HepG2 (cell line): ENCODE measurements around the gene ADAMTS17. TPM values are rescaled to one million over a fixed set of nuclear protein-coding genes. Genes with fewer than 3 reads are reported as not detected.

ENCODE experiments used
- CREB1 ChIP-seq, 2 experiments: fragments of 450-650 bp in 1 of 2; IDR thresholded peaks; 2 replicates each; pipeline ENCODE4 v1.6.1; 2016 to 2017; ENCODE audit warnings: control low read depth in 1 of 2, mild to moderate bottlenecking in 1 of 2, missing compliant biosample characterization in 1 of 2, missing genetic modification characterization in 1 of 2
- HIC2 ChIP-seq: sonication (generic); formaldehyde crosslinking; IDR thresholded peaks from 2 replicates; pipeline ENCODE4 v1.9.0; 2022; ENCODE audit warnings: low read depth, missing genetic modification reagents
- NFKB2 ChIP-seq: sonication (generic); formaldehyde crosslinking; IDR thresholded peaks from 2 replicates; pipeline ENCODE4 v1.4.0; 2020; ENCODE audit warnings: missing genetic modification reagents, borderline replicate concordance
- RARG ChIP-seq: sonication (generic); formaldehyde crosslinking; IDR thresholded peaks from 2 replicates; pipeline ENCODE4 v1.4.0; 2020; ENCODE audit warnings: low read depth, mild to moderate bottlenecking, missing genetic modification reagents
- REST ChIP-seq, 2 experiments: IDR thresholded peaks; 2 replicates each; pipeline ENCODE4 v1.6.1; 2011 to 2012; ENCODE audit warnings: low read length in 2 of 2, borderline replicate concordance in 1 of 2, low read depth in 1 of 2, mild to moderate bottlenecking in 1 of 2, moderate library complexity in 1 of 2
- RNF2 ChIP-seq: fragments of 450-650 bp; conservative IDR thresholded peaks from 2 replicates; pipeline ENCODE4 v1.6.1; 2016; ENCODE audit warnings: low read depth
- RXRB ChIP-seq: IDR thresholded peaks from 2 replicates; pipeline ENCODE4 v1.6.1; 2016; ENCODE audit warnings: borderline replicate concordance, missing genetic modification reagents, missing compliant biosample characterization
- STAG1 ChIP-seq: sonication (generic); formaldehyde crosslinking; IDR thresholded peaks from 2 replicates; pipeline ENCODE4 v1.4.0; 2020; ENCODE audit warnings: missing genetic modification reagents
- TBX2 ChIP-seq: sonication (generic); formaldehyde crosslinking; IDR thresholded peaks from 2 replicates; pipeline ENCODE4 v1.5.0; 2020; ENCODE audit warnings: missing genetic modification reagents, mild to moderate bottlenecking, borderline replicate concordance
- ZFP91 ChIP-seq: sonication (generic); formaldehyde crosslinking; IDR thresholded peaks from 2 replicates; pipeline ENCODE4 v1.9.0; 2022; ENCODE audit warnings: missing genetic modification reagents, mild to moderate bottlenecking, borderline replicate concordance
- ZNF230 ChIP-seq: sonication (generic); formaldehyde crosslinking; IDR thresholded peaks from 2 replicates; pipeline ENCODE4 v1.4.0; 2020; ENCODE audit warnings: mild to moderate bottlenecking, missing genetic modification reagents
- ZNF331 ChIP-seq: sonication (generic); formaldehyde crosslinking; IDR thresholded peaks from 2 replicates; pipeline ENCODE4 v1.4.0; 2020; ENCODE audit warnings: missing genetic modification reagents
- ZNF34 ChIP-seq: sonication (generic); formaldehyde crosslinking; IDR thresholded peaks from 2 replicates; pipeline ENCODE4 v1.4.0; 2020; ENCODE audit warnings: mild to moderate bottlenecking, missing genetic modification reagents, borderline replicate concordance
- ZNF574 ChIP-seq: sonication (generic); formaldehyde crosslinking; IDR thresholded peaks from 2 replicates; pipeline ENCODE4 v1.4.0; 2020; ENCODE audit warnings: missing genetic modification reagents
- ZNF598 ChIP-seq: sonication (generic); formaldehyde crosslinking; IDR thresholded peaks from 2 replicates; pipeline ENCODE4 v1.5.1; 2020; ENCODE audit warnings: mild to moderate bottlenecking, missing genetic modification reagents, borderline replicate concordance
- ZNF616 ChIP-seq: sonication (generic); formaldehyde crosslinking; IDR thresholded peaks from 2 replicates; pipeline ENCODE4 v1.5.0; 2020; ENCODE audit warnings: low read depth, mild to moderate bottlenecking, missing genetic modification reagents
- polyA plus RNA-seq, 8 experiments: library from polyadenylated mRNA; depleted of rRNA in 3 of 8; stranded (reverse) in 7 of 8; unstranded in 1 of 8; fragments of >200 nt; fragmentation: Illumina TruSeq in 4 of 8; extraction: Trizol in 4 of 8; gene quantifications; 2 replicates each; pipeline versions ENCODE4 v1.2.1 to v1.2.3, GENCODE V29; 2011 to 2016; ENCODE audit warnings: low read depth in 4 of 8, missing spikeins in 1 of 8, mixed read lengths in 1 of 8; ENCODE audit not compliant: insufficient read depth in 1 of 8
- total RNA-seq, 5 experiments: library from RNA; depleted of rRNA; stranded (reverse); fragments of >200 nt; fragmentation: Illumina TruSeq; extraction: Trizol; gene quantifications; 2 replicates each; pipeline ENCODE4 v1.2.3, GENCODE V29; 2016; ENCODE audit warnings: low read depth in 1 of 5

Gene ADAMTS17
- total and polyA plus RNA-seq, 2 of the 13 experiments (the other 11 are each of a cell fraction or from before 2014, with no cell fraction given): 0.02 to 0.04 TPM

GRCh38 chr15:100349696-100350433, 8.1 kb upstream of the ADAMTS17 start (continued):
- peak; percentile 78; the same call in 1 of the 2 replicates for TF ChIP-seq NFKB2 (CRISPR knock-in tag)
- peak; percentile 66 for TF ChIP-seq STAG1 (CRISPR knock-in tag)
- TF ChIP-seq RNF2: peak; percentile 60; the same call in 1 of the 2 replicates
- TF ChIP-seq RXRB (CRISPR knock-in tag): no peak
- no peak for TF ChIP-seq ZNF331 (CRISPR knock-in tag)
- TF ChIP-seq ZNF34 (CRISPR knock-in tag): no peak
- TF ChIP-seq ZNF574 (CRISPR knock-in tag): no peak; the same call in none of the 2 replicates
- no peak for TF ChIP-seq ZNF616 (CRISPR knock-in tag)
- no peak for TF ChIP-seq ZNF230
- peak; percentile 56 for TF ChIP-seq CREB1 (IDR thresholded peaks at IDR 0.05)
- TF ChIP-seq CREB1 (CRISPR knock-in tag; IDR thresholded peaks at IDR 0.05): peak; percentile 80
- TF ChIP-seq ZNF598 (CRISPR knock-in tag): no peak
- no peak for TF ChIP-seq RARG (CRISPR knock-in tag)
- TF ChIP-seq TBX2 (CRISPR knock-in tag): peak; percentile 43; the same call in 1 of the 2 replicates
- TF ChIP-seq ZFP91 (CRISPR knock-in tag): peak; percentile 100
- no peak for TF ChIP-seq REST (IDR thresholded peaks at IDR 0.05; ENCODE audit: borderline replicate concordance in 1 of 2, low read depth in 1 of 2, low read length in 2 of 2)
- 0 out of 2 replicates have a peak, but pooled peaks have one; percentile 55 for TF ChIP-seq HIC2 (CRISPR knock-in tag)
